Measurements from ENCODE around the gene SLC44A1. TPM values are rescaled to one million over a fixed set of nuclear protein-coding genes. Genes with fewer than 3 reads are reported as not detected.

The SLC44A1 gene
- total RNA-seq, 1 experiment from 2014 or later = 15.2 TPM

DNA sequence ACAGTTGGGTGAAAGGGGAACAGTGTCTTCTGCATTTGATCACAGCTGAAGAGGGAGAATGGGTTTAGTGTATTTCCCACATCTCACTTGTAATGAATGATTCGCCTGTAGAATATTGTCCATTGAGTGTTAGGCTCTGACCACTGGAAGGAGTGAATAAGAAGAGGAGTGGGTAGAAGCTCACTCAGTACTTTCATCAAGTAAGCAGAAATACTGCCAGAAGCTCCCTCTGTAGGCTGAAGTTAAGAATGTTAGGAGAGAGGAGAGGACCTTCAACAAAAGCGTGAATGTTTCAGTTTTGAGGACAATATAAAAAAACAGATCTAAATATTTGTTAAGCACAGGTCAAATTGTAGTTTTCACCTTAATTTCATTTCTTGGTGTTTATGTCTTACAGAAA, 230.9 kb downstream of the SLC44A1 start:
- no TSS peak for BruUV-seq (replicated peaks)
- Mint-ChIP-seq H3K9me3 (ENCODE audit: unreplicated experiment) (no peaks in the 10 kb centered on the region), H3K27me3 (ENCODE audit: insufficient read depth, unreplicated experiment) (no peaks in the 10 kb centered on the region), H3K27ac (ENCODE audit: low read depth, unreplicated experiment) (no peak overlapping the region), H3K4me1 (ENCODE audit: insufficient read depth, unreplicated experiment) (peaks cover 6% of the 10 kb centered on the region), H3K36me3 (ENCODE audit: insufficient read depth, unreplicated experiment) (peaks cover 19% of the 10 kb centered on the region), H3K4me3 (ENCODE audit: unreplicated experiment) (no peak overlapping the region)
- POLR2A ChIA-PET = interaction anchor here (1.0 kb wide), 1 partner anchor 315 kb away, joined by 3 read pairs; no protein-coding TSS in a partner anchor
- intact Hi-C loops (cut with micrococcal nuclease) = no loop called here
- CTCF ChIA-PET = interaction anchor here (0.6 to 1.7 kb wide), 9 partner anchors 9 to 1914 kb away, joined by 3 to 6 read pairs (median 4); no protein-coding TSS in a partner anchor
- DNase-seq (ENCODE audit: unreplicated experiment) = peak; percentile 29
- TF ChIP-seq CTCF (IDR thresholded peaks at IDR 0.05; ENCODE audit: unreplicated experiment) = no peak

DNA sequence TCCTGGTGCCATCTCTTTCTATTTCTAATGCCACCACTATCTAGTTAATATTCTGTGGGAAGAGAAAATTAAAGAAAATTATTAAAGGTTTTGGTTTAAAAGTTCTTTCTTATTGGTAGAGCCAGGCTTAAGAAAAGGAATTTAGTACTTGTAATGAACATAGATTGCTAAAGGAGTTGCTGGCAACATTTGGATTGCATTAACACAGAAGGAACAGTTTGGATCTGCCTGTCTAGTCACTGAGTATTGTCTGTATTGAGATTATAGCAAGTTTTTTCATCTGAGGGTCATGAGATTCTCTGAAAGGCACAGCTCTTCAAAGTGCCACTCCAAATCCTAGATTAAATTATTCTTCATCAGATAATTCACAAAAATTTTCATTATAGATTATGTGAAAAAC, 235.4 kb downstream of the SLC44A1 start:
- no peak for DNase-seq (ENCODE audit: unreplicated experiment)
- BruUV-seq (replicated peaks) = no TSS peak
- Mint-ChIP-seq H3K27ac (ENCODE audit: low read depth, unreplicated experiment) (no peak overlapping the region), H3K9me3 (ENCODE audit: unreplicated experiment) (no peaks in the 10 kb centered on the region), H3K27me3 (ENCODE audit: insufficient read depth, unreplicated experiment) (no peaks in the 10 kb centered on the region), H3K36me3 (ENCODE audit: insufficient read depth, unreplicated experiment) (peaks cover 12% of the 10 kb centered on the region), H3K4me3 (ENCODE audit: unreplicated experiment) (no peak overlapping the region), H3K4me1 (ENCODE audit: insufficient read depth, unreplicated experiment) (no peaks in the 10 kb centered on the region)
- intact Hi-C loops (cut with micrococcal nuclease) = no loop called here
- CTCF ChIA-PET = interaction anchor here (0.6 kb wide), 1 partner anchor 19 kb away, joined by 3 read pairs; no protein-coding TSS in a partner anchor
- no peak for TF ChIP-seq CTCF (IDR thresholded peaks at IDR 0.05; ENCODE audit: unreplicated experiment)
- POLR2A ChIA-PET = interaction anchor here (0.6 kb wide), 1 partner anchor 1848 kb away, joined by 4 read pairs; no protein-coding TSS in a partner anchor

DNA sequence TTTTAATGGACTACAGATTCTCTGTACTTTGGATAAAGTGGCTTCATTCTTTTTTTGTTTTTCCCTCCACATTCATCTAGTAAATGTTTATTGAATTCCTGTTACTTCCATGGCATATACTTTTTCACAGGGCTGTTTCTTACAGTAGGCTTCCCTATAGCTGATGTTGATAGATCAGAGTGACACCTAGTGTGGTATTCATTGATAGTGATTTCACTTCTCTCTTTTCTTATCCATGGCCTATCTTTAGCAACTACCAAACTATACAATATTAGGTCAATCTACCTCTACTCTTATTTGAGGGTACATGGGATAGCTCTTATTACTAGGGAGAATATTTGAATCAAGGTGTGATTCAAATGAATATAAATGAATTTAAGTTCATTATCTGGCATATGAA, 239.2 kb downstream of the SLC44A1 start:
- no TSS peak for BruUV-seq (replicated peaks)

DNA sequence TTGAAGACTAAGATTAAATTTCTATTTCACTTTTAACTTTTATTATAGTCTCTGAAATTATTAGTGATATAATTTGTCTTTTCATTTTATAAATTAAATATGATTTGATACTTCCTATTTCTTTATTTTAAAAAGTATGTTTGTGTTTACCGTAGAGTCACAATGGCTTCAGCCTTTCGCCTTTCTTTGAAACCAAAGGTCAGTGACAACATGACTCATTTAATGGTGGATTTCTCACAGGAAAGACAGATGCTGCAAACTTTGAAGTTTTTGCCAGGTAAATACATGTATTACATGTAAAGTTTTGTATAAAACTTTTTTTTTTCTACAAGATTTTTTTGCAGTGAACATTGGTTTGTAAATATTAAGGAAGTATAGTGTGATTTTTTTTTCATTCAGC, 239.8 kb downstream of the SLC44A1 start:
- Mint-ChIP-seq H3K4me1 (ENCODE audit: insufficient read depth, unreplicated experiment) (no peaks in the 10 kb centered on the region), H3K36me3 (ENCODE audit: insufficient read depth, unreplicated experiment) (peaks cover 18% of the 10 kb centered on the region), H3K4me3 (ENCODE audit: unreplicated experiment) (no peak overlapping the region), H3K27me3 (ENCODE audit: insufficient read depth, unreplicated experiment) (no peaks in the 10 kb centered on the region), H3K9me3 (ENCODE audit: unreplicated experiment) (no peaks in the 10 kb centered on the region), H3K27ac (ENCODE audit: low read depth, unreplicated experiment) (no peak overlapping the region)
- no peak for DNase-seq (ENCODE audit: unreplicated experiment)
- CTCF ChIA-PET = interaction anchor here (0.6 to 0.8 kb wide), 2 partner anchors 69 to 149 kb away, joined by 3 to 6 read pairs; no protein-coding TSS in a partner anchor
- intact Hi-C loops (cut with micrococcal nuclease) = no loop called here
- POLR2A ChIA-PET = no interaction called here
- TF ChIP-seq CTCF (IDR thresholded peaks at IDR 0.05; ENCODE audit: unreplicated experiment) = no peak
- BruUV-seq (replicated peaks) = no TSS peak

More for the DNA sequence above, 239.2 kb downstream of the SLC44A1 start:
- DNase-seq (ENCODE audit: unreplicated experiment) = no peak
- CTCF ChIA-PET = interaction anchor here (0.8 to 1.3 kb wide), 3 partner anchors 11 to 68 kb away, joined by 3 to 6 read pairs (median 3); no protein-coding TSS in a partner anchor
- Mint-ChIP-seq H3K36me3 (ENCODE audit: insufficient read depth, unreplicated experiment) (peaks cover 18% of the 10 kb centered on the region), H3K4me1 (ENCODE audit: insufficient read depth, unreplicated experiment) (no peaks in the 10 kb centered on the region), H3K9me3 (ENCODE audit: unreplicated experiment) (no peaks in the 10 kb centered on the region), H3K4me3 (ENCODE audit: unreplicated experiment) (no peak overlapping the region), H3K27ac (ENCODE audit: low read depth, unreplicated experiment) (no peak overlapping the region), H3K27me3 (ENCODE audit: insufficient read depth, unreplicated experiment) (no peaks in the 10 kb centered on the region)
- no peak for TF ChIP-seq CTCF (IDR thresholded peaks at IDR 0.05; ENCODE audit: unreplicated experiment)
- intact Hi-C loops (cut with micrococcal nuclease) = no loop called here
- POLR2A ChIA-PET = no interaction called here

Measured in MCF 10A (cell line).